ENCODE measurements around the gene ZNF408.
A peak's percentile ranks its signal among the peaks of the same experiment; 100 is the strongest.
"Not testable (repeated sequence)": the region's sequence is repeated elsewhere in the genome, so short reads cannot be mapped to it uniquely, and the experiment has no call there.

ZNF408 gene

DNA sequence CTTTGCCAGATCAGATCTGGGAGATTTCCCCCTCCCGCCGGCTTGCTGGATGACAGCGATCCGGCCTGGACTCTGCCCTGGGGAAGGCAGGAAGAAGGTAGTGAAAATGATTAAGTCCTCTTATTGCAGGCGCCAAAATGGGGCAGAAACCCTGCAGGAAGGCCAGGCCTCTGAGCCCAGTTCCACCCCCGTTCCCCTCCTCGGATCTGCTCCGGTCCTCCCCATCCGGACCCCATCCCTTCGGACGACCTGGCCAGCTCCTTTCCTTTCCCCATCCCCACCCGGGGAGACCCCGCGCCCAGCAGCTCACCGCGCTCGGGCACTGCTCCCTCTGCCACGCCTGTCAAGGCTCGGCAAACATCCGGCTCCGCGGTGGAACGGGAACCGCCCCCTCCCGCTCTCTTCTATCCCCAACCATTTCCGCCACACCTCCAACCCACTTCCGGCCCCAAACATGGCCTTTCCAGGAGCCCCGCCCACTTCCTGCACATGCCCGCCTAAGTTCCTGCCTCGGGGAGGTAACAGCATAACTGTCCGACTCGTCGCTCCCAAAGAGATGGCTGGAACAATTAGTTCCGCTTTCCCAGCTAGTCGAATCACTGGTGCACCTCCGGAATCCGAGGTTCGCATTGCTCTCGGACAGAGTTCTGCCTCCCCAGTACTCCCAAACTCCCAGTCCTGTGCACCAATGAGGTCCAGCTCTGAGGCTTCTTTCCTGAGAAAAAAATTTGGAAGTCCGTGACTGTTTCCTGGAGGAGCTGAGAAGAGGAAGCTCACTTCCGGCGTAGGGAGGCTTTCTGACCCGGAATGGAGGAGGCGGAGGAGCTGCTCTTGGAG lies at the start of gene ZNF408, which contains the start of gene ARHGAP1:
Gene ZNF408, plus strand, starts transcription at position 791 of the 837 bp plus-strand sequence. Its CDS starts 17 bp downstream, at position 808.
Gene ARHGAP1, minus strand, starts transcription at position 379 of the 837 bp plus-strand sequence. CDS start 4,512 bp downstream, outside the sequence.
- DNase-seq (ENCODE audit: low read depth), result peak; percentile 99

DNA sequence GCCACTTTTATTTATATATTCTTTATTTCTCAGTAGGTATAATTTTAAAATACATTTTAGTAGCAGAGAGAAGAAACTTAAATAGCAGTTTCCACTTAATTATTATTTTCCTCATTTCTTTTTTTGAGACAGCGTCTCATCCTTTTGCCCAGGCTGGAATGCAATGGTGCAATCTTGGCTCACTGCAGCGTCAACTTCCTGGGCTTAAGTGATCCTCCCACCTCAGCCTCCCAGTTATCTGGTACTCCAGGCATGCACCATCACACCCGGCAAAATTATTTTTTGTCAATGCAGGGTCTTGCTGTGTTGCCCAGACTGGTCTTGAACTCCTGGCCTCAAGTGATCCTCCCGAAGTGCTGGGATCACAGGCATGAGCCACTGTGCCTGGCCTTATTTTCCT lies 45.2 kb upstream of the ZNF408 start:
- no peak for DNase-seq (ENCODE audit: low read depth)

DNA sequence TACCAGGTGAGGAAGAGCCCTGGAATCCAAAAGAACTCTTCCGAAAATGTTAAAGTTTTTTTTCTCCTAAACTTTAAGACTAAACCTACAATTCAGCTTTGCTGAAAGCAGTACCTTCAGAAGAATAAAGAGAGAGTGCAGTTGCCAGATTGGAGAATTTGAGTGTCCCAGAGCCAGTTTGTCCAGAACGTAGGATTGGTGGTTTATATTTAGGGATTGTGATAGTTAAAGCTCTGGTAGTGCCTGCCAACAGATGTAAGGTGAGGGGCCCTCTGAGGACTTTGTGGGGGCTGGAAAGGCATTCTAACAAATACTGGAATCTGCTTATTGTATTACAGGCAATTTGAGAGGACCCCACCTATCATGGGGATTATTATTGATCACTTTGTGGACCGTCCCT lies 43.6 kb upstream of the ZNF408 start:
- DNase-seq (ENCODE audit: low read depth), result no peak

DNA sequence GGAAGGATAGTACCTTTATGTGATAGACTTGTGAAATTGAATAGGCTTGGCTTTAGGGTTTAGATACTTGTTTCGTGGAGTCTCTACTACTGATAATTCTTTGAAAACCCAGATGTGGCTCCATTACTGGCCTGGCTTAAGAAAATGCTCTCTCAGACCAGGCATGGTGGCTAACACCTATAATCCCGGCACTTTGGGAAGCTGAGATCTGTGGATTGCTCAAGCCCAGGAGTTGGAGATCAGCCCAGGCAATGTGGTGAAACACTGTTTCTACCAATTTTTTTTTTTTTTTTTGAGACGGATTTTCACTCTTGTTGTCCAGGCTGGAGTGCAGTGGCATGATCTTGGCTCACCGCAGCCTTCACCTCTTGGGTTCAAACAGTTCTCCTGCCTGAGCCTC lies 42.6 kb upstream of the ZNF408 start:
- DNase-seq (ENCODE audit: low read depth), result no peak

DNA sequence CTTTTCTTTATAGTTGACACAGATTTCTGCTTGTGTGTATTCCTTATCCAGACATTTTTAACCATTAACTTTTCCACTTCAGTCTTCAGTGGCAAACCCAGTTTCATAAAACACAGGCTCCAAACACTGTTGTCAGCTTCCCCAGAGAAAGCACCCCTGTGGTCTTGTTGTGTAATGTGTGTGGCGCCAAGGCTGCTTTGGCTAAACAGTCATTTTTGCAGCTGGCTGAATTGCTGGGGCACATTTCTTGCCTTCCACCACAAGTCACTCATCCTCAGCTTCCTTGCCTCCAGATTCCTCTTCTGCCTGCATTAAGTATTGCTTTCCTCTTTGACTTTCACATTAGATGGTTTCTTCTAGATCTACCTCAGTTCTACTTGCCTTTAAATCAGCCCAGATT lies 40.9 kb upstream of the ZNF408 start:
- DNase-seq (ENCODE audit: low read depth), result no peak

DNA sequence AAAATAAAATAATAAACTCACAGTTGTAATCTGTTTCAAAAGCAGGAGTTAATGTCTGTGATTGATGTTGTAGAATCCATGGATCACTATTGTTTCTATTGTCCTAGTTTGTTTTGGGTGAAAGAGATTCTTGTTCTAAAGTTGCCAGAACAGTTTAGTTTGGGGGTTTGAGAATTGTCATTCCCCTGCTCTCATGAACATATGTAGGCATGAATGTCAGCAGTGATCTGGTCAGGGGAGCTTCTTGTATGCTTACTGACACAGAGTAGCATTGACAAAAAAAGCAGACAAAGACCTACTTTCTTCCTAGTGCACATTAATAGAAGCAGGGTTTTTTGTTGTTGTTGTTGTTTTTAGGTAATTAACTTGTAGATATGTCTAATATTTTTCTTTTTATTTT lies 39.0 kb upstream of the ZNF408 start:
- no peak for DNase-seq (ENCODE audit: low read depth)

DNA sequence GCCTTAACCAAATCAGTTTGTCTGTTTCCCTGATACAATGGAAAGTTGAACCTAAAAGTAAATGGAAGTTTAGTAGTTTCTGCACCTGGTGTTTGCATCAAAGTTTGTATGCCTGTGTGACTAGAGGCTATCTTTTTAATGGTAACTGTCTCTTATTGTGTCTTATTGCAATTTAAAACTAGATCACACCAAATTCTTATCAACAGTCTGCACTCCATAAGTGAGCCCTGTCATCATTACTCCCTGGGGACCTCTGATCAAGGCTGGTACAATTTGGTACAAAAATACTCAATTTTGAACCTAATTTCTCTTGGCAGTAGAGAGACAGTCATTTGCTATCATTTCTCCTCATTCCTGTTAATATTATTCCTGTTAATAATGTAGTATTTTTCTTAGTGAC lies 38.5 kb upstream of the ZNF408 start:
- no peak for DNase-seq (ENCODE audit: low read depth)

DNA sequence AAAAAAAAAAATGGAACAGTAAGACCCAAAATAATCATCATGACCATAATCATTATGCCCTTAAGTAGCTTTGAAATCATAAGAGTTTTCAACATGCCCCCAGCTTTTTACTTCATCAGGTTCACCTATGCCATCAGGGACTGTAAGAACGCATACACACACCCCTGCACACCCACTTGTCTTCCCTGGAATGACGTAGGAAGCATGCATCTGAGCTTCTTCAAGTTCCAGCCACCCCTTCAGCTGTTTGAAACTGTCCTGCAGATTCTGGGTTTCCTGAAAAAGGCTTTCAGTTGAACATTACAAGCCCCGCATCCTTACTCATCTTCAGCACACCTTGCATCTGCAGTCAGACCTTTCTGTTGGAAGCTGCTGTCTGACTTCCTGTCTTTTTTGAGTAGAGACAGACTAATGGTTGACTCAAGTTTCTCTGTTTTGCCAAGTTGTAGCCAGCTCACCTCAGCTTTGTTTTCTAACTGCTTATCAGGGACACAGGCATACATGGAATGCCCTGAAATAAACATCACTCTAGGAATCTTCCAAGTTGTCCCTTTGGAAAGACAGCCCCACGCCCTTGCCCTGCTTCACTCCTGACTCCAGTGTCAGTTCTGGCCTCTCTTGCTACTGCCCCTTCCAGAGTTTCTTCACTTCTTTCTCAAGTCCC lies 37.4 kb upstream of the ZNF408 start:
- no peak for DNase-seq (ENCODE audit: low read depth)

DNA sequence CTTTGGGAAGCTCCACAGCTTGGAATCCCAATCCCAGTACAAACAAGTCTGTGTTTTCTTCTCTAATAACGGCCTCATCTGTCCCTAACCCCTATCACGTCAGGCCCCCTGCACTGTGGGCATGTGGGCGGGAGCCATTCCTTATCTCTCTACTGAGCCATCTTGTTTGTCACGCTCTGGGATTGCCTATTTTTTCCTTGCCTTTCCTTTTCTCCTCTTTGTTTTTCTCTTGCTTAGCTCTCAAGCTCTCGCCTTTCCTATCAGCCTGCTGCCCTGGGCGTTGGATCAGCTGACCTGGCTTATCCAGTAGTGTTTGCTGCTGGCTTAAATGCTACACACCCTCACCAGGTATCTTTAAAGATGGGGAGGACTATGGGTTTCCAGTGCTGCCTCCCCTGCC lies 36.2 kb upstream of the ZNF408 start:
- no peak for DNase-seq (ENCODE audit: low read depth)

DNA sequence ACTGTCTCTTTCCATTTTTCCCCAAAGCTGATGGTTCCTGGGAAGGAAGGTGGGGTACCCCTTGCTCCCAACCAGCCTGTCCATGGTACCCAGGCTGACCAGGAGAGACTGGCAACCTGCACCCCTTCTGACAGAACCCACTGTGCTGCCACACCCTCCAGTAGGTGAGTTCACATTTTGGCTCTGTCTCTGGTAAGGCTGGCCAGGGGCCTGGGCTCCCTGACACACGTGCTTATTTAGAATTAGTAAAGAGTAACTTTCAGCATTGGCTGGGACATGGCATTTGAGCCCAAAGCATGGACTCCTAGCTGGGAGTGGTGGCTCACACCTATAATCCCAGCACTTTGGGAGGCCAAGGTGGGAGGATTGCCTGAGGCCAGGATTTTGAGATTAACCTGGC lies 35.5 kb upstream of the ZNF408 start:
- no peak for DNase-seq (ENCODE audit: low read depth)

DNA sequence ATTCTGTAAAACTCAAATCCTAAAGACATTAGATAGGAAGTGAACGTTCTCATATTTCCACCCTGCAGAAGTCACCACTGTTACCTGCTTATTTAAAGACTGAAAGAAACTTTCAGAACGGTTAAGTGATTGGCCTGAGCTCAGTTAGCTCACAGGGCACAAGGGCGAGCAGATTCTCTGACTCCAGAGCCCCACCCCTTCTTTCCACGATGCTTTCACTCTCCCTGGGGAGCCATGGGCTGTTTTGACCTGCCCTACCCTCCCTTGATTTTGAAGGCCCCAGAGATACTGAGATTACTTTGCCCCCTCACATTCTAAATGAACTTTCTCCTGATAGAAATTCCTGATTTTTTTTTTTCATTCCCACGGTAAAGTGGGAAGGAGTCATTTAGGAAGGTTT lies 34.3 kb upstream of the ZNF408 start:
- DNase-seq (ENCODE audit: low read depth), result no peak

DNA sequence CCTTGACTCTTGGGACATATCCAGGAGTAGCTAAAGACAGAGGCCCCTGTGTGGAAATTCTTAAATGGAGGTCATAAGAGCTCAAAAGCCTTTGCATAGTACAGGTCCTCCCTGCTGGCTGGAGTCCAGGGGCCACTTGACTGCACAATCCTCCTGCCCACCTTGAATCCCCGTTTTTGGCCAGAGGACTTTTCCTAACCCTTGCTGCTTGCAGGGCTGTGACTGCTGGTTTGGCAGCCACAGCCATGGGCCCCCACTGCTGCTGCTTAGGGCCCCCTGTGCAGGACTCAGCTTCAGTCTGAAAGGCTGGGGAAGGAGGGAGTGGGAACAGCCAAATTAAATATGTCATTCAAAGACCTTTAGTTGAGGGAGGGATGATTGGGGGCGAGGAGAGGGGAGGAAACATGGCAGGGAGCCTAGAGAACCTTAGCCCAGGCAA lies 33.8 kb upstream of the ZNF408 start:
- no peak for DNase-seq (ENCODE audit: low read depth)

DNA sequence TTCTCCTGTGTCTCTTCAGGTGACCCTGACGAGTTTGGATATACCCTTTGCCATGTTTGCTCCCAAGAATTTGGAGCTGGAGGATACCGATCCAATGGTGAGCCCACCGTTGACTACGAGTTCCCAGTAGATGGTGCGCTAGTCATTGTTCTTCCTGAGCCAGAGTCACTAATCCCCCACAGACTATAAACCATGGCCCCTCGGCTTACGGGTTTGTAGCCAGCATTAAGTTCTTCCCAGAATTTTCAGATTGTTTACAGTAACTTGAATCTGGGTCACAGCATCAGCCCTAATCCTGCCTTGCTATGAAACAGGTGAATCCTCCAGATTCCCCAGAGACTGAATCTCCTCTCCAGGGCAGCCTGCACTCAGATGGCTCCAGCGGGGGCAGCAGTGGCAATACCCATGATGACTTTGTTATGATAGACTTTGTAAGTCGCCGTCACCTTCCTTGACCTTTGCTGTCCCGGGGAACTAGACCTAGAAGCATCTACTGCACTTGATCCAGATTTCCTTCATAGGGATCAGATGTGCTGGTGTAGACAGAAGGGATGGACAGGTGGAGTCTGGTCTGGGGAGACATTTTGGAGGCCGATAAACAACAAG lies 32.2 kb upstream of the ZNF408 start:
- no peak for DNase-seq (ENCODE audit: low read depth)

DNA sequence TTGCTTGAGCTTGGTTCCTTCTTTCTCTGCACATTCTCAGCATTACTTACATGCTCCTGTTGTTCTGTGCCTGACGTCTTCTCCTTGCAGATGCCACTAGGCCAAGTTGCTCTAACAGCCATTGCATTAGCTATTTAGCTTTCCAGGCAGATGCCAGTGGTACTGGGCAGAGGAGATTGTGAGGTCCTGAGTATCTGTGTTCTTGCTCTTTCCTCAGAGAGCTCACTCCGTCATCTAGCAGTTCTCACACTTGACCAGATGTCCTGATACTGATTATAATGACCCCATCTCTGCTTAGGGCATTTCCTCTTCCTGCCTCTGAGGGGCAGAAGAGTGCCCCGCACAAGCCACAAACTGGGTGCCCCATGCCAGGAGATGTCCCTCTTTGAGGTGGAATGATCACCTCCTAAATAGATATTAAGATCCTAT lies 31.1 kb upstream of the ZNF408 start:
- DNase-seq (ENCODE audit: low read depth), result no peak

DNA sequence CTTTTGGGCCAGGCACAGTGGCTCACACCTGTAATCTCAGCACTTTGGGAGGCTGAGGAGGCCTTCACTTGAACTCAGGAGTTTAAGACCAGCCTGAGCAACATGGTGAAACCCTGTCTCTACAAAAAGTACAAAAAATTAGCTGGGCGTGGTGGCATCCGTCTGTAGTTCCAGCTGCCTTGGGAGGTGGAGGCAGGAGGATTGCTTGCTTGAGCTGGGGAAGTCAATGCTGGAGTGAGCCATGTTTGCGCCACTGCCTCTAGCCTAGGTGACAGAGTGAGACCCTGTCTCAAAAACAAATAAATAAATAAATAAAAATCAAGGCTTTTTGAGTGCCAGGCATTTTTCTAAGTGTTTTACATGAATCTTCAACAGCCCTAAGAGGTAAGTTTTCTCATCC lies 30.3 kb upstream of the ZNF408 start:
- DNase-seq (ENCODE audit: low read depth), result not testable (repeated sequence)

DNA sequence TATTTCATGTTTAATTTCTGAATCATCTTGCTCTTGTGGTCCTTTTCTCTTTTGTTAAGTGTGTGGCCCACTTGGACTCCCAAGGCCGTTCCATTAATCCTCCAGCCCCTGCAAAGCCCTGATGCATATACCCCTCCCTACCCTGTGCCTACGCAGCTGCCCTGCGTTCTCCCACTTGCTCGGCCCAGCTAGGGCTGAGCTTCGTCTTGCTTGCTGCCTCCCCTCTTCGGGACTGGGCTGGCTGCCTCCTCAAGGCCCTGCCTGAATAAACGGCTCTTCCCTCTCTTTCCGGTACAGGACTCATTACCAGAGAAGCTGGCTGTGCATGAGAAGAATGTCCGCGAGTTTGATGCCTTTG lies 28.9 kb upstream of the ZNF408 start:
- DNase-seq (ENCODE audit: low read depth), result no peak

DNA sequence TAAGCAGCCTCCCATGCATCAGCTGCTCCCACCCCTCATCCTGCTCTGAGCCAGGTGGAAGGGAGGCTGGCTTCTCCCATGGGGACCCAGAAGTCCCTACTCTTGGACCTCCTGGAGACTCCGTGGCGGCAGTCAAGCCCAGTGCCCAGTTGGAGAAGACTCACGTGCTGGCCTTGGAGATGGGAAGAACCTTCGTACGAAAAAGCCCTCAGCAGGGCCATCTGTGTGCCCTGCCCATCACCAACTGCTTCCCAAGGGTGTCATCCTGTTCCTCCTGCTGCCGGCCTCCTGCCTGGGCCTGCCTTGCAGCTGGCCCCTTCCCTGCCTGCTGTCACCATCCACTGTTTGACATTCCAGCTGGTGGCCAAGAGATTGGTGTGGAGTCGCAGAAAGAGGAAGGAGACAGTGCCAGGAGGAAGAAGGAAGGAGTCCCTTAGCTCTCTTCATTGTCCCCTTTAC lies 28.4 kb upstream of the ZNF408 start:
- no peak for DNase-seq (ENCODE audit: low read depth)

DNA sequence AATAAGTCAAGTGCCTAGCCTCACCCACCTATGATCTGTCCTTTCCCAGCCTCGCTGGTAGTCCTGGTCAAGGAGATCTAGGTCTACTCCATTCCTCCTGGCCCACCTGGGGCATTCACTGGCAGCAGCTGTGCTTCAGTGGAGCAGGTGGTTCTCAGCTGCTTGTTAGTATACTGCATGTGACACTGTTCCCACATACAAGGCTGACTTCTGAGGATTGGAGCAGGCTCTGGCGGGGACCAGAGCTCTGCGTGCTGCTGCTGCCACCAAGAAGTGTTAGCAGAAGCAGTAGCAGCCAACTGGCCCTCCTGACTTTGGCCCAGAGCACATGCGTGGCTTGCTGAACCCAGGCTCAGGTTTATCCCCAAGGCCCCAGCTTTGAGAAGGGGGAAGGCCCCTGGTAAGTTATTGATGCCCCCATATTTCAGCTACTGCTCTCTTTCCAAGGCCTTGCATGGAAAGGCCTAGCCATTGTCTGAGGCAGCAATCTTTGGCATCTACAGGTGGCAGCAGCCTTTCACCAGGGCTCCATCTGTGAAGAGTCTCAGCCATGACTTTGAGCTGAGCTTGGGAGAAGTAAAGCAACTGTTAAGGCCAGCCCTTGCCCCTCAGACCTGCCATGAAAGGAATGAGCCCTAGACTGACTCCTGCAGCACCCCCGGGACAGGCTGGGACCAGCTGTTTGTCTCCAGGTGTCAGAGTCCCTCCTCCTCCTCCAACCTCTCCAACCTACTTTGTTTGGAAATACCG lies 26.9 kb upstream of the ZNF408 start:
- DNase-seq (ENCODE audit: low read depth), result no peak

DNA sequence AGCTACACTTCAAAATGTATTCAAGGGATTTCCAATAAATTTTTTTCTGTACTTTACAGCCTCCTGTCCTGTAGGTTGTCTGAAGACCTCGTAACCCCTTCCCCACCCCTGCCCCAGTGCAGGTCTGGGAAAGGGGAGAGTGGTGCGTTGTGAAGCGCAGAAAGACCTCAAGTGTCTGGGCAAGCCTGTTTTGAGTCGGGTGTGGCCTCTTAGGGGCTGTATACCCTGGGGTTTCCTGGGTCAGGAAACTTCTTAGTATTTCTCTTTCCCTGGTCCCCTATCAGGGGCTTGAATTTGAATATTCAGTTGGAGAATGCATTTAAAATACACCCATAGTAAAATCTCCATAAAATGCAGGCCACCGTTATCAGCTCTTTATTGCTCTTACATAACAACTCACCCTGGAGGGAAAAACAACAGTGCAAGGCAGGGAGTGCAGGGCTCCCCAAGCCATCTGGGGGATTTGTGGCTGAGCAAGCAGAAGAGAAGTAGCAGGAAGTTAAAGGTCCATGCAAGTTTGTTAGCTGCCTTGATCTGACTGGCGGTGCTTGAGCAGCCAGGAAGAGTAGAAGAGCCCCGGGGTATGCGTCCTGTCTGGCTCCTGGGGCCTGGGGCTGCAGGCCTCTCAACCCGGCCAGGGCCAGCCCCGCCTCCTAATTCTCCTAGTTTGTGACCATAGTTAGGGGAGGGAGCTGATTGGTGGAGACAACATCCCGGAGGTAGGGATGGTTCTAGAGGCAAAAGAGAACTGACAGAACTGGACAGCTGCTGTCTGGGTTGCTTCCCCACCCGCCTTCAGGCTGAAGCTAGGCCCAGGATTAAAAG lies 26.2 kb upstream of the ZNF408 start:
- DNase-seq (ENCODE audit: low read depth), result no peak

DNA sequence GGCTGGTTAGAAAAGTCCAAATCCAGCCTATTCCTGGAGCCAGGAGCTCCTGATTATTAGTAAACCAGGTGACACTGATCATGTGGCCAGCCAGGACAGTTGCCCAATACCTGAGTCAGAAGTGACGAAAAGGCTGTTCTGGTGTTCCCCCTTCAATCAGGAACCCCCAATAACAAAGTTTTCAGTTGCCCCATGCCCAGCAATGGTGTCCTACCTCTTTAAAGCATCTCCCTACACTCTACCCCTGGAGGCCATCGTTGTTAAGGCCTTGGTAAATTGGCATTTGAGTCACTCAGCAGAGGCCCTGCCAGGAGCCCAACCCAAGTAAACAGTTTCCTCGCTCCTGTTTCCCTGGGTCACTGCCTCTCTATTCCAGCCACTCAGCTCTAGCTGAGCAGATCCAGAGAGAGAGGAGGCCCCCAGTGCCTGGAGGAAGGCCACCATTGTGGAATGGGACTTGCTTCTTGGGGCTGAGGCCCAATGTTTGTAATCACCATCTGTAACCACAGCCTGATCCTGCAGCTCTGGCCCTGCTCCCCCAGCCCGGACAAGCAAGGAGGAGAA lies 25.5 kb upstream of the ZNF408 start:
- no peak for DNase-seq (ENCODE audit: low read depth)

DNA sequence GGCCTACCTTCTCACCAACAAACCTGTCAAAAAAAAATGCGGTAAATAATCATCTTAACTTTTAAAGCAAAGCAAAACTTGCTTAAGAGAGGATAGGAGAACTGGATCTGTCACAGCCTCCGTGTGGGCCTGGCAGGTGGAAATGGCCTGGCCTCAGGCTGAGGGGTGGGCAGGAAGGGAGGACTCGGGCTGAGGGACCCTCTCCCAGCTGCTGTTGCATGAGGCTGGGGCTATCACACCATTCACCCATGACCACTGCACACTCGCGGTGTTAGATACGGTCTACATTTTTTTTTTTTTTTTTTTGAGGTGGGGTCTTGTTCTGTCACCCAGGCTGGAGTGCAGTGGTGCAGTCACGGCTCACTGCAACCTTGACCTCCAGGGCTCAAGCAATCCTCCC lies 24.9 kb upstream of the ZNF408 start:
- no peak for DNase-seq (ENCODE audit: low read depth)
